SU-DHL-6 (cell line): Measurements from ENCODE around the gene ELMO2.

Experiments
- CTCF ChIP-seq: fragments of 200-600 bp; sonication (generic); IDR thresholded peaks from one replicate; pipeline ENCODE4 v1.5.1; 2017; ENCODE audit warnings: antibody characterized with exemption, mild to moderate bottlenecking, low read length, moderate library complexity; ENCODE audit not compliant: insufficient read depth, poor library complexity, severe bottlenecking
- EZH2phosphoT487 ChIP-seq: fragments of 200-600 bp; sonication (generic), shearing (Covaris generic); conservative IDR thresholded peaks from 2 replicates; pipeline ENCODE4 v1.6.1; 2018; ENCODE audit warnings: mild to moderate bottlenecking, antibody characterized with exemption, low read length, moderate library complexity, mixed read lengths

- TF ChIP-seq CTCF = no peak
- TF ChIP-seq EZH2phosphoT487 = no peak
These were observed 5.5 kb downstream of the ELMO2 start for GRCh38 chr20:46400828-46401477.
